HG03060 (cell line): Measurements from ENCODE around the gene RAPGEF3.

Experiments
- ATAC-seq: cut with Tn5 transposase; IDR thresholded peaks from one replicate; pipeline ENCODE4 v1.9.1; 2021; ENCODE audit warnings: low read depth, moderate number of reproducible peaks; ENCODE audit not compliant: unreplicated experiment

The RAPGEF3 gene

DNA sequence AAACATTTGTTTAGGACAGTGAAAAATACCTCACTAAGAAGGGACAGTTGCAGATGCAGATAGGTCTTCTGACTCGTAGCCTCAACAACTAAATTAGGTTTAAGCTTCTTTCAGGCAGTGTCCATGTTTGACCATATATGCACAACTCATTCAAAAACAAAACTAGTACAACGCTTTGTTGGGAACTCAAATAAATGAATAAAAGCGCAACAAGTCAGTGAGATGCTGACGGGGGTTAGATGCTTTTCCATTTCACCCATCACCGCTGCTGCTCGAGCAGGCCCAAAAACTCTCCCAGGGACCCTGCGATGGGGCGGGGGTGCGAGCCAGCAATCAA lies 53.5 kb downstream of the RAPGEF3 start:
- ATAC-seq: no peak

DNA sequence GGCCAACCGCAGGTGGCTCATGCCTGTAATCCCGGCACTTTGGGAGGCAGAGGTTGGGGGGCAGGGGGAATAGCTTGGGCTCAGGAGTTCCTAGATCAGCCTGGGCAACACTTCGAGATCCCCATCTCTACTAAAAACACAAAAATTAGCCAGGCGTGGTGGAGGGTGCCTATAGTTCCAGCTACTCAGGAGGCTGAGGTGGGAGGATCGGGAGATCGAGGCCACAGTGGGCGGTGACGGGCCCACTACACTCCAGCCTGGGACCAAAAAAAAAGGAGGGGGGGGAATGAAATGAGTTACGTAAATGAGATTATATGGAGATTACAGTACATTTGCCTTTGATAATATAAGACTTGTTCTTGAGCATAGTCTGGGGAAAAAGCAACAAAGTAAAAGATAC lies 54.0 kb downstream of the RAPGEF3 start:
- ATAC-seq: no peak

DNA sequence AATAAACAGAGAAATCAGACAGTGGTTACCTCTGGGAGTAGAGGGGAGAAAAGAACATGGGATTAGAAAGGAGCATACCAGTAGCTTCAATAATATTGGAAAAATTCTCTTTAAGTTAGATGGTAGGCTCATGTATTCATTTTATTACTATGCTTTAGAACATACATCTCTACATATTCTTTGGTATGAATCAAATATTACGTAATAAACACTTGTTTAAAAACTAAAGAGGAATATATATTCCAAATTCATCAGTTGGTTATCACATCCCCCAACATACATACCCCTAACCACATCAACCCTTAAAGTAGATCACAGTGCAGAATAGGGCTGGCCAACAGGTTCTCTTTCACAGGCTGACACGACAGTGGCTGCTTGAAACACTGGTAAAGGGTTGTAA lies 58.4 kb downstream of the RAPGEF3 start:
- no peak for ATAC-seq

DNA sequence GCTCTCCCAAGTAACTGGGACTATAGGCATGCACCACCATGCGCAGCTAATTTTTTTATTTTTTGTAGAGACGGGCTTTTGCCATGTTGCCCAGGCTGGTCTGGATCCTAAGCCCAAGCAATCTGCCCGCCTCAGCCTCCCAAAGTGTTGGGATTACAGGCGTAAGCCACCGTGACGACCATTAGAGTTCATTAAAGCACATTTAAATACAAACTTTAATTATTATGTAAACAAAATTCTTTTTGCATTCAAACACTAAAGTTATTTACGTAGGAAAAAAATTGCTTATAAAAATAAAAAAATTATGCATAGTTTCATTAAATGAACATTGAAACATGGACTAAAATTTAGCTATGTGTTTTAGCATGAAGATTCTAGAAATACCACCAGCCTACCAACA lies 60.0 kb downstream of the RAPGEF3 start:
- ATAC-seq: no peak

DNA sequence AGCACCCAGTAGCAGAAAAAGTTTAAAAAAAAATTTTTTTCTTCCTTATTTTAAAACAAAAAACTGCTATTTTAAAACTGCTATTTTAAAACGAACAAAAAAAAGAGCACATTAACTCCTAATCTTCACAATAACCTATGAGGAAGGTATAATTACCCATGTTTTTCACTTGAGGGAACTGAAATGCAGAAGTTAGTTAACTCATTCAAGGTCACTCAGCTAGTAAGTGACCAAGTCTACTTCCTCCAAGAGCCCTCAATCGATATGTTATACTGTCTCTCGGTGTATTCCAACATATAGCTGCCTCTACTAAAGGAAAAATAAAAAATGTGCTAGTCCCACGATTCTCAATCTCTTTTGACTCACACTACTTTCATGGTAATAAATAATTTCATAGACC lies 60.6 kb downstream of the RAPGEF3 start:
- no peak for ATAC-seq

DNA sequence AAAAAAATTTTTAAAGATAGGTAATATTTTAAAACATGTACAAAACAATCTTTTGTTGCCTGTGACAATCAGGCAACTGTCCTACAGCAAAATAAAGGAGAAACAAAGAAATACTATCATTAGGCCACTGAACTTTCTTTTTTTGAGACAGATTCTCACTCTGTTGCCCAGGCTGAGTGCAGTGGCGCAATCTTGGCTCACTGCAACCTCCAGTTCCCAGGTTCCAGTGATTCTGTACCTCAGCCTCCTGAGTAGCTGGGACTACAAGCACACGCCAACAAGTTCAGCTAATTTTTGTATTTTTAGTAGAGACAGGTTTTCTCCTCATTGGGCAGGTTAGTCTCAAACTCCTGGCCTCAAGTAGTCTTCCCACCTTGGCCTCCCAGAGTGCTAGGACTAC lies 69.5 kb downstream of the RAPGEF3 start:
- no peak for ATAC-seq

DNA sequence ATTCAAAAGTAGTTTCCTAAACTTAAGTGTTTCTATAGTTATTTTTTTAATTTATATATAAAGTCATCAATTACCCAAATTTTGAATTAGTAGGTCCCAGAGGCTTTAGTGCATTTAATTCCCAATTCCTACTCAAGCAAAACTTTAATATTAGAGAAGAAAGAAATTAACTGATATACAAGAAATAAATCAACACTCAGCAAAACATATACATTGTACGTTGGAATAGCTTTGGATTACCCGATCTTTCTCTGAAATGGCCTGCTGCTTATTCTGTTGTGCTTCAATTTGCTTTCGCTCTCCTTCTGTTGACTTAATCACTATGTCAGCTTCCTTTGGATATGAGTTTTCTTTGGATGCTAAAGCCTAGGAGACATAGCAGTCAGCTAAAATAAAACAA lies 71.0 kb downstream of the RAPGEF3 start:
- no peak for ATAC-seq

DNA sequence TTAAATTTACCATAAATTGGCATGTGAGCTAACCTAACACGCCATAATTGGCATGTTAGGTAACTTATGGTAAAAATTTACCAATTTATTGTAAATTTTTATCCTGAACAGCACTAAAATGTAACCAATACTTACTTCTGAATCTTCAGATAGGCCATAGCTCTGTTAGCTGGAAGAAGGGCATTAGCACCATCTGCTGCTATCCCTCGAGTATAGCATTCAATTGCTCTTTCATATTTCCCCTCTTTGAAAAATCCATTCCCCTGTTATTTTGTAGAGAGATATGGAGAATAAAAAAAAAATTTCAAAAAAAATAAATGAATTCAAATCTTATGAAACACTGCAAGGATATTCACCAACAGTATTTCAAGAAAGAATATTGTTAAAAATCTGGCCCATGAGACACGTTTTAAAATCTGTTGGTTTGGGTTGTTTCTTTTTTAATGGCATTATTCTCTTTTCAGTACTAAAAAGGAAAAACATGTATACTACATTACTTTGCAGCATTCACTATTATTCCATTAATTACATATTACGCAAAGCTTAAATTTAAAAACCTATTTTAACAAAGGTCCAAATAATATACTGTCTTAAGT lies 71.9 kb downstream of the RAPGEF3 start:
- no peak for ATAC-seq
